T-helper 9 cell (primary cell): ENCODE results near the gene CFAP77.

Experiments
- DNase-seq: peaks from one replicate; pipeline ENCODE4 v3.0.0-alpha.2; 2020

Gene CFAP77

GRCh38 chr9:132410642-132411041 lies 631 bp downstream of the CFAP77 start:
- no peak for DNase-seq

- peak; percentile 61 for DNase-seq
Measured at GRCh38 chr9:132411091-132411508, 1.1 kb downstream of the CFAP77 start.

DNA sequence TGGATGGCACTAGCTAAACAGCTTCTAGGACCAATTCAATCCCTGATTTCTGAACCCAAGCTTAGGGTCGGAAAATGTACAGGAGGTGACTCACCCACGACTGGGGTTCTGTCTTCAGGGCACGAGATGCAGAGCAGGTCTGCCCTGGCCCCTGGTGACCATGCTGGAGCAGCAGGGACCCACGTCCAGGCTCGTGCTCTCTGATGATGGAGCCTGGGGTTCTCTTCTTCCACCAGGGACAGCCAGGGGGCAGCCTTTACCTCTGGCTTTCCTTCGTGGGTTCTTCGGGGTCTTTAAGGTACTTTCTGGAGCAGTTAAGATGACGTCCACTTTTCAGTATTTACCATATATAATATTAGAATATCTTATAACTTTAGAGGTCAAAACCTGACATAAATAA lies 2.1 kb downstream of the CFAP77 start:
- no peak for DNase-seq

DNA sequence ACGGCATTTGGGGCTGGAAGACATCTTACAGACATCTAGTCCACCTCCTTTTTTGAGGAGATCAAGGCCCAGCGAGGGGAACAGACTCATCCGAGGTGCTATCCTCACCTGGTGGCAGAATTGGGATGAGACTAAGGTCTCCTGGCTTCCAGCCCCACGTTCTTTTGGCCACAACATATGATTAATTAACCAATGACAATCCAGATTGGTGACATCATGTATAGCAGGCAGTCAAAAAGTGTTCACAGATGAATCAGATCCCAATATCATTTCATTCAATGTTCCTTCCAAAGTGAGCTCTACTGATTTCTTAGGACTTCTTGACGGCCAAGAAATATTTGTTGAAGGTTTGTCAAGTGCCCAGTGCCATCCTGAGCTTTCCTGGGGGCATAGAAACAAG lies 3.9 kb downstream of the CFAP77 start:
- no peak for DNase-seq

- DNase-seq: no peak
Measured at GRCh38 chr9:132414731-132415130, 4.7 kb downstream of the CFAP77 start.

DNA sequence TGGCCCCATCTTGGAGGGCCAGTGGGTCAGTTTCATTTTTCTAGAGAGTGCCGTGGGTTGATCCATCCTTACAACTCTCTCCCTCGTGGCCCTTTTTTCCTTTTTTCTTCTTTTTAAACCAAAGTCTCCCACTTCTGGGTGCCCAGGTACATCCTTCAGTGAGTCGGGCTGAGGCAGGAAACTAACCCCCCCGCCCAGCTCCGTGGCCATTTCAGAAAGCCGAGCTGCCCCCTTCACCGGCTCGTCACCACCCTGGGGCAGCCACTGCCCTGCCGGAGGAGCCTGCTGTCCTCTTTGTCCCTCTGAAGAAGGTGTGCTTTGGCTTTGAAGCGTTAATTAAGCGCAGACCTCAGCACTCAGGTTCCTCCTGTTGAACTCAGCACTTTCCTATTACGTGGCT lies 5.2 kb downstream of the CFAP77 start:
- no peak for DNase-seq

DNA sequence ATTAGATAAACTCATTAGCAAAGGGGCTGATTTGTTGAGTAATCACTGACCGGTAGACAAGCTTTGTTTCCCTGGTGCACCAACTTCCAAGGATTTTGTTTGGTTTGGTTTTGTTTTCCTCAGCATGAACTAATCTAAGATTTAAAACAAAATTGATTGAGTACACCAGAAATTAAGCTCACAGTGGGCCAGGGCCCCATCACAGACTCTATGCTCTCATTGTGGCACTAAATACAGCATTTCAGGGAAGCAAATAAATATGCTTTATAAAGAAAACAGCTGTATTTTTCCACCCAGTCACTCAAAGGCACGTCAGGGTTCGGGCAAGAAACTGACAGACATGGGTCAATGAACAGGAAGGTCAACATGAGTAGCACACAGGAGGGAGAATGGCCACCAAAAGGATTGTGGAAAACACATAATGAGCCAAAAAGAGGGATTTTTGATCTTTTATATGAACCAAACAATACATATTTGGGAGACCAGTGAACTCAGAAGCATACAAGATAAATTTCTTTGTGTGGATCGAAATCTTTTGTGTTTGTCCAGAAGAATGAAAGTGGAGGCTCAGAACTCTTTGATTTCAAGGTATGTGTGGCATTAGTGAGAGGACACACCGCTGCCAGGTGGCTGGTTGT lies 8.8 kb downstream of the CFAP77 start:
- no peak for DNase-seq

DNA sequence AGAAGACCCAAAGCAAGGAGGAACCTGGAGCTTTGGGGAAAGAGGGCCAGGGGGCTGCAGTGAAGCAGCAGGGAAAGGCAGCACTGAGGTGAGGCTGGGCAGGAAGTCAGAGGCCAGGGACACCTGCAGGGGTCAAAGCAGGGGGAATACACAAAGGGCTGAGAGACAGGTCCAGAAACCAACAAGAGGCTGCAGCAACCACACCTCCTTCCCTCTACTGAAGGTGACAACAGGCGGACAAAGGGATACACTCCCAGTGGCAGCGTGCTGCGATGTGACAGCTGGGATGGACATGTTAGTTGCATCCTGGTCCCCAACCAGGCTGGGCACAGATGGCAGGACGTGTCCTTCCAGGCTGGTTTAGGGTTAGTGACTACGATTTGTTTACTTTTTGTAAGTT lies 12.6 kb downstream of the CFAP77 start:
- DNase-seq: no peak

- no peak for DNase-seq
Measured at GRCh38 chr9:132423503-132423902, 13.5 kb downstream of the CFAP77 start.

DNA sequence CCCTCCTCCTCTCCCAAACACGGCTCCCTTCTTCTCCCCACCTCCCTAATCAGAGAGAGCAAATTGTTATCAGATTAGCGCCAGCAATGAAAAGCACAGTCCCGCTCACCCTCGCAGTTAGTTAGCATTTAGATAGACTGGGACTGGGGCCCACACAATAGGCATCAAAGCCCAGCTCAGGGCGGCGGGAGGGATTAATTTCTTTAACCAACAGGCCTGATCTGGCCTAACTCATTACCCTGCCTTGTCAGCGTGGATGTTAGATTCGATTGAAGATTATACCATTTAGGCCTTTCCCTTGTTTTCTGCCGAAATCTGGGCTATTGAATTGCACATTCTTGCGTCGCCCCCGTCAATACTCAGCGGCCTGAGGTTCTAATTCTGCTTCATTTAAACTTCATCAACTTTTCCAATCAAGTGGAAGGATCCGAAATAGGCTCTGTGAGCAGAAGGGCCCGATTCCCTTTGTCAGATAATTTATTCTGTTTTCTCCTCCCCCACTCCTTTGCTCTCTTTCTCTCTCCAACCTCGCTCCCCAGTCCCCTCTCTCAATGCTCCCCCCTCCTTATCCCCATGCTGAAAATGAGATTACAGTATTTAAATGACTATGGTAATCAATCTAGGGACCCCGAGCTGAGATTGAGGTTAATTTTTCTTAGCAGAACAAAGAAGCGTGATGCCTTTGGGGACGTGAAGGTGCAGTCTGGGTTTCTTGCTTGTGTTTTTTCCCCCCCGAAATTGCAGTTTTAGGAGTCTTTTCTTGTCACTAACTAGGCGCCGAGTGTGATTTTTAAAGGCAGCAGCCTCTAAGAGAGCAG lies 15.1 kb downstream of the CFAP77 start:
- no peak for DNase-seq

DNA sequence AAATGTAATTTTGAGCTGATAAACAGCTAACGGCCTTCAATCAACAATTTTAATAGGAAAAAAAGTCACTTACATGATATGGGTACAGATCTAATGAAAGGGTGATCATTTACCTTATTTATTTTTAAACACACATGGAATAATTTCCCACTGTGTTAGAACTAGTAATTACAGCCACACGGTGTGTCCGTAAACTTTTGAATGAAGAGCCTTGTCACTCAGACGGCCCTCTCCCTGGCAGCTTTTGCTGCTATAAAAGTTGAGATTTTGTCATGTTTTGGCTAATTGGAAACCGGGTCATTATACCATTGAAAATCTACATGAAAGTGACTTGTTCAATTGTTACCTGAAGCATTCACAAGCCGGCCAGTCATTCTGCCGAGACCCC lies 15.7 kb downstream of the CFAP77 start:
- DNase-seq: no peak

- DNase-seq: no peak
Measured at GRCh38 chr9:132426639-132427414, 16.8 kb downstream of the CFAP77 start.

- DNase-seq: no peak
Measured at GRCh38 chr9:132430998-132431397, 21.0 kb downstream of the CFAP77 start.

DNA sequence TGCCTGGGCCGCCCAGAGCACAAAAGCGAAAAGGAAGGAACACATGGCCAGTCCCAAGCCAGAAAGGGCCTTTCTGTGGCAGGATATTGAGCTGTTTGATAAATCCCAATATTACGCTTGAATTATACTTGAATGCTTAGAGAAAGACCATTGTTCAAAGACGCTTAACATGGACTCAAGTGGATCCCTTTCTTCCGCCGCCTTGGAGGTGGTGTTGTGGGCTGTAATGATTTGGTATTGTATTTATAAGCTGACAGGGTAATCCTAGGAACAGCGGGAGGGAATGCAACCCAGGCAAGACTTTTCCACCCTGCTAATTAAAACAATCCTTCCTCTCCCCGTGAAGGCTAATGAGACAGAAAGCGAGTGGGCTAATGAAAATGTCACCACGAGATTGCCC lies 24.9 kb downstream of the CFAP77 start:
- no peak for DNase-seq

DNA sequence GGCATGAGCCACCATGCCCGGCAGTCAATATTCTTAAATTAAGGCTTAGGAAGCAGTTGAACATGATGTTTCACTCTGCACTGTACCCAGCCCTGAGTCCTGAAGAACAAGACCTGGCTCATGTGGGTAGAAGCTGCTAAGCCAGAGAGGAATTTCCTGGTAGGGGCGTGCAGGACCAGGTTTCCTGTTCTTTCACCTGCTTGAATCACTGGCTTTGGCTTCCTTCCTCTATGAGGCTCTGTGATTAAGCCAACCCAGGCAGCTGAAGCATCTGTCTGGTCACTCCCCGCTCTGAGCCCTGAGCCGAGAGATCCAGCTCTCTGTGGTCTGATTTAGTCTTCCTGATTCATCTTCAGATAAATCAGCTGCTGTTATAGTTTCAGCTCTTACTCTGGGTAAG lies 29.1 kb downstream of the CFAP77 start:
- DNase-seq: no peak

DNA sequence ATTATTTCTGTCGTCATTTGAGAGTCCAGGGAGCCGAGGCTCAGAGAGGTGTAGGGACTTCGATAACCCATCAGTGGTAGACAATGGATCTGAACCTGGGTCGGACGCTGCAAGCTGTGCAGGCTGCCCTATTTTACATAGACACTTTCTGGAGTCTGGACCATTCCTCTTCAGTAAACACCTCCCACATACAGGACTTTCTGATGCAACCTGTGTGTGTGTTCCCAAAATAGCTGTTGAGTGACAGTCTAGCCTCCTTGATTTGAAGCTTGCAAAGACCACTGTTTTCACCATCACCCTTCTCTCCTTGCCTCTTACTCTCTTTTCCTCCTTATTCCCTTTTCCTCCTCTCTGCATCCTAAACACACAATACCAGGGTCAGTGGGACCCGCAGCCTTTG lies 30.7 kb downstream of the CFAP77 start:
- no peak for DNase-seq

- DNase-seq: no peak
Measured at GRCh38 chr9:132441404-132441803, 31.4 kb downstream of the CFAP77 start.

DNA sequence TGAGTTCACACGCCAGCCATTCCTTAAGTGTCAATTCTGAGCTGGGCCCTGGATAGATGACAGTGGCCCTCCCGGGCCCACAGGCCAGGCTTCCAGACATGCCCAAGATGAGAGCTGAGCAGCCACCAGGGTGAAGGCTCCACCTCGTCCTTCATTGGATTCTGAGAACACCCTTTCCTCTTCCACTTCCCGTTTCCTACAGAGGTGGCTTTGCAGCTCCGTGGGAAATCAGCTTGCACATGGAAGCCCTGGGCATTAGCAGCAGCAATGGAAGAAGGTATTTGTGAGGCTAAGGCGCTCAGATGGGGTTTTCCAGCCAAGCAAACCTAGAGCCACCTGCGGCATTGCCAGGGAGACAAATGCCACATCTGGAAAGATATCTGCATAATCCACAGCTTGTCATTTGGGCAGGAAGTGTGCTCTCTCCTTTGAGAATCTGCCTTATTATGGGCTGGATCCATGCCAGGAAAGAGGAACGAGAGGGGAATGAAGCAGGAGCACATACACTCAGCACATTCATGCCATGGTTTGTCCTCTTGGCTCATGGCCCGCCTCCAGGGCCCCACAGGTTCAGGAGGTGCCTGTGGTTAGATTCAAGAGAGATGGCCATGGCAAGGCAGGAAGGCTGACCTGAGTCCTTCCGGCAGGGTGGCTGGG lies 34.1 kb downstream of the CFAP77 start:
- no peak for DNase-seq

GRCh38 chr9:132446887-132447286 lies 36.9 kb downstream of the CFAP77 start:
- DNase-seq: no peak

GRCh38 chr9:132447346-132447745 lies 37.3 kb downstream of the CFAP77 start:
- DNase-seq: no peak

DNA sequence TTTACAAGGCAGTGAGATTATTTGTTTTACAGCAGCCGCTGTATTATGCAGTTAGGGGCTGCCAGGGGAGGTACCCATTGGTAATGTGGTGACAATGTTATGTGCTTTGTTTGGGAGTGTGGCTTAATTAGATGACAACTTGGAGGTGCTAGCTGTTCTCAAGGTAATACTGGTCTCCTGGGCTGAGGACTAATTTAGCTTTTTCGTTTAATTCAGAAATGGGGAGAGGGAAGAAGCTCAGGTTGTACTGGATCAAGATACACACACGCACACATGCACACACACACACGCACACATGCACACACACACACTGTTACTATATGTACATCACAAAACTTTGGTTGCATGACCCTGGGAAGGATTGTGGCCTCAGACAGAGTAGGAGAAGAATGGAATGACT lies 37.9 kb downstream of the CFAP77 start:
- DNase-seq: no peak

GRCh38 chr9:132451276-132451675 lies 41.3 kb downstream of the CFAP77 start:
- DNase-seq: no peak

DNA sequence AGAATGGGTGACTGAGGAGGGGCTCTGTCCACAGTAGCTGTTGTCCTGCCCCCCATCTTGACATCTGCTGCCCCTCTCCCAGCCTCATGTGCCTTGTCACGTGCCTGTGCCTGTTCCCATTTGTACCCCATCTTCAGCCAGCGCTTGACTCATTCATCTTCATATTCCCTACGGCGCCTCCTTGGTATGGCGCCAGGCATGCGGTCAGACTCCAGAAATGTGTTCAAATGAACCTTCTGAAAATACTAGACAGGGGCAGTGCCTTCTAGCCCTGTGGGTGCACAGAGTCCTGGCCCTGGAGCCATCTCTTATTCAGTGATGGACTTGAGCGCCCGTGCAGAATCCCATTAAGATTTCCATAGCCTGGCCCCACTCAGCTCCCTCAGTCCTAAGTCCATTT lies 46.2 kb downstream of the CFAP77 start:
- DNase-seq: no peak
